B cell (primary cell): Measurements from ENCODE around the gene TMEM253. TPM values are rescaled to one million over a fixed set of nuclear protein-coding genes. Genes with fewer than 3 reads are reported as not detected.
A peak's percentile ranks its signal among the peaks of the same experiment; 100 is the strongest.

Experiments used
- ATAC-seq: fragments of 200-7000 bp; cut with Tn5 transposase; one replicate; pipeline ENCODE4 v1.10.0; 2021; ENCODE audit warnings: low read depth, mild to moderate bottlenecking, moderate number of reproducible peaks, moderate library complexity
- CTCF ChIA-PET: fragments of 350-600 bp; sonication (Branson Sonifier 250); formaldehyde crosslinking; loops from one replicate; lab custom pipeline; 2021; ENCODE audit warnings: antibody characterized with exemption, inconsistent platforms; lab: Charles Lee
- POLR2A ChIA-PET: fragments of 350-600 bp; sonication (Branson Sonifier 250); formaldehyde crosslinking; loops from one replicate; lab custom pipeline; 2021; ENCODE audit warnings: antibody characterized with exemption; lab: Charles Lee
- DNase-seq: peaks from one replicate; pipeline ENCODE4 v3.0.0; 2013
- H2AFZ ChIP-seq: 2 replicates; pipeline ENCODE4 v1.6.1; 2012; ENCODE audit warnings: mild to moderate bottlenecking, low read depth, low read length; ENCODE audit not compliant: insufficient read depth, poor library complexity, severe bottlenecking
- H3K27ac ChIP-seq, 2 donors: 1 replicate in 1 of 2; 2 replicates in 1 of 2; pipeline ENCODE4 v1.5.1; 2012 to 2013; ENCODE audit warnings: low read length in 2 of 2, mild to moderate bottlenecking in 2 of 2, moderate library complexity in 1 of 2
- H3K27me3 ChIP-seq, 4 experiments: fragments of 200-600 bp in 1 of 4; sonication (generic) in 1 of 4; replicated peaks in 1 of 4; 1 replicate in 2 of 4; 2 replicates in 2 of 4; pipeline versions ENCODE4 v1.6.1 to v1.7.0; 2013 to 2016; ENCODE audit warnings: low read length in 3 of 4, mild to moderate bottlenecking in 2 of 4, mixed read lengths in 1 of 4, moderate library complexity in 1 of 4; ENCODE audit not compliant: insufficient read depth in 4 of 4, control insufficient read depth in 3 of 4; ENCODE audit errors: control extremely low read depth in 1 of 4
- H3K36me3 ChIP-seq, 2 experiments: replicated peaks in 1 of 2; 1 replicate in 1 of 2; 2 replicates in 1 of 2; pipeline versions ENCODE4 v1.6.1 to v1.7.1; 2013; ENCODE audit warnings: low read length in 1 of 2; ENCODE audit not compliant: insufficient read depth in 2 of 2, control insufficient read depth in 1 of 2; ENCODE audit errors: control extremely low read depth in 1 of 2, extremely low read depth in 1 of 2
- H3K4me1 ChIP-seq, 2 donors: fragments of 200-600 bp in 1 of 2; sonication (generic) in 1 of 2; 1 replicate in 1 of 2; 2 replicates in 1 of 2; pipeline versions ENCODE4 v1.5.1 to v1.6.1; 2013 to 2017; ENCODE audit warnings: low read length in 2 of 2; ENCODE audit not compliant: control insufficient read depth in 2 of 2, insufficient read depth in 2 of 2
- H3K4me2 ChIP-seq: replicated peaks from 2 replicates; pipeline ENCODE3; 2012; ENCODE audit warnings: mild to moderate bottlenecking, low read depth, low read length; ENCODE audit not compliant: poor library complexity, severe bottlenecking
- H3K4me3 ChIP-seq, 5 experiments: fragments of 200-600 bp in 1 of 5; sonication (generic) in 1 of 5; 1 replicate in 3 of 5; 2 replicates in 2 of 5; pipeline versions ENCODE4 v1.5.1 to v1.7.0; 2011 to 2016; ENCODE audit warnings: low read length in 4 of 5, mild to moderate bottlenecking in 4 of 5, low read depth in 2 of 5, control low read depth in 1 of 5, moderate library complexity in 1 of 5; ENCODE audit not compliant: insufficient read depth in 1 of 5; ENCODE audit errors: control extremely low read depth in 1 of 5, extremely low read depth in 1 of 5
- H3K79me2 ChIP-seq: fragments of 200-600 bp; sonication (generic); one replicate; pipeline ENCODE4 v1.6.0; 2016; ENCODE audit warnings: low read length; ENCODE audit not compliant: control insufficient read depth, insufficient read depth
- H3K9ac ChIP-seq: fragments of 200-600 bp; sonication (generic); 2 replicates; pipeline ENCODE4 v1.6.1; 2017; ENCODE audit warnings: mild to moderate bottlenecking, low read length, moderate library complexity
- H3K9me3 ChIP-seq, 3 donors: one replicate each; pipeline versions ENCODE4 v1.6.1 to v1.7.1; 2013; ENCODE audit warnings: low read length in 2 of 3; ENCODE audit not compliant: control insufficient read depth in 2 of 3, insufficient read depth in 1 of 3; ENCODE audit errors: control extremely low read depth in 1 of 3
- H4K20me1 ChIP-seq: 2 replicates; pipeline ENCODE4 v1.6.0; 2012; ENCODE audit warnings: mild to moderate bottlenecking, low read length; ENCODE audit not compliant: insufficient read depth, control insufficient read depth, poor library complexity, severe bottlenecking
- H3K27ac Mint-ChIP-seq: one replicate; pipeline ENCODE4 v1.8.0; 2021; ENCODE audit warnings: mixed read lengths
- H3K27me3 Mint-ChIP-seq: one replicate; pipeline ENCODE4 v1.8.0; 2021; ENCODE audit warnings: mixed read lengths
- H3K4me1 Mint-ChIP-seq: one replicate; pipeline ENCODE4 v1.8.0; 2021; ENCODE audit warnings: mixed read lengths
- H3K4me3 Mint-ChIP-seq: one replicate; pipeline ENCODE4 v1.8.0; 2021; ENCODE audit warnings: mixed read lengths
- H3K9me3 Mint-ChIP-seq: one replicate; pipeline ENCODE4 v1.8.0; 2022; ENCODE audit warnings: mixed read lengths; ENCODE audit not compliant: insufficient read depth
- EZH2 ChIP-seq: IDR thresholded peaks from 2 replicates; pipeline ENCODE4 v1.6.1; 2012; ENCODE audit warnings: borderline replicate concordance, low read depth, mild to moderate bottlenecking, moderate library complexity, low read length; ENCODE audit not compliant: insufficient read depth, poor library complexity, severe bottlenecking
- WGBS: methylation state at CpG from one replicate; pipeline ENCODE4 v1.1.5; 2013; ENCODE audit warnings: missing lambda C conversion rate; ENCODE audit not compliant: insufficient coverage; 5-methylcytosine and 5-hydroxymethylcytosine counted together
- intact Hi-C: fragments of 100-400 bp; cut with micrococcal nuclease; formaldehyde crosslinking; loops from one replicate; pipeline ENCODE4 v1.10.0; 2022
- polyA plus RNA-seq: library from polyadenylated mRNA; depleted of rRNA; stranded (reverse); fragments of >200 nt; gene quantifications from 2 replicates; pipeline ENCODE4 v1.2.3, GENCODE V29; 2012
- total RNA-seq, 2 donors: library from RNA; stranded (reverse); fragments of 120-200 nt in 1 of 2; gene quantifications; 1 replicate in 1 of 2; 2 replicates in 1 of 2; pipeline versions ENCODE4 v1.2.3 to v1.2.4, GENCODE V29; 2013 to 2022
- TF ChIP-seq, protein P1 (sequence below): fragments of 200-600 bp; IDR thresholded peaks from one replicate; pipeline ENCODE4 v1.8.0; 2022; ENCODE audit warnings: antibody characterized with exemption, mild to moderate bottlenecking

The TMEM253 gene
- total and polyA plus RNA-seq, 2 donors (not counting 1 experiment from before 2014, with no cell fraction given) = not detected

DNA sequence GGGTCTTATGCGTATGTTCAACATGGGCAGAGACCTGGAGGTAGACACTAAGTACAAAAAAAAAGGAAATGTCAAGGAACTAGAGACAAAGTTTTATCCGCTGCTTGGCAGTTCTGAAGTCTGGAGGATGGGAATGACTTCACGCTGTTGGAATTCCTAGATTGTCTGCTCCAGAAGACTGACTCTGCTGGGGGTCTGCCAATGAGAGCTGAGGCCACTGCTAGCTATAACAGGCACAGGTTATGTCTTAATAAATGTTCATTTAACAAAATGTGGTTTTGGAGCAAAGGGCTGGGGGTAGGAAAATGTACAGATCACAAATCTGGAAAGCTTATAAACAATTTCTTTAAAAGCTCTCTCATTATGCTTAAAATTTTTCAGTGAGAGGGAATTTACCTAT is 37.4 kb upstream of the TMEM253 start:
- H3K27ac Mint-ChIP-seq = no peak overlapping the region
- H3K9ac ChIP-seq = no peak overlapping the region
- H3K4me1 Mint-ChIP-seq = peaks cover 3% of the 10 kb centered on the region

DNA sequence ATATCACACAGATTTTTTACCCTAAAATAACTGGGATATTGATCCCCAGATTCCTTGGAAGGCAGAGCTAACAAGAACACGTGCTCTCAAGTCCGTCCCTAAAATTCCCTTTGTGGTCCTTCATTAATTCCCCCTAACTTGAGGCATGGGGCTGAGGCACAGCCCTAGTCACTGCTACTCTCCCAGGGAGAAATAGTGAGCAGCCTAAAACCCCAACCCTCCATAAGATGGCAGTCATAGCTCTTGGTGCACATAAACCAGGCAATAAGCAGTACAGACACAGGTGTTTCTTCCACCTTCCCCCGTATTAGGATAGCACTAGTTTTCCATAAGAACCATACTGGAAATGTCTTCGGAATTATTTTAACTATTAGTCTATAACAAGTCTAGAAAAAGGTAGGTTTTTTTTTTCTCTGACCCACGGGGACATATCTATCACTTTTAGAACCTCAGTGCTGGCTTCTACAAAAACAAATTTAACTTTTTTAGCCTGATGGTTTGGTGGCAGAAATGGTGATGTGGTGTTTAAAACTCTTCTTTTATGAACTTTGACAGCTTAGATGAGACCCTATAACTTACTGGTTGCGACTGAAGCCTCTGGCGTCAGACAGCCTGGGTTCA is 33.9 kb upstream of the TMEM253 start:
- DNase-seq = peak; percentile 44
- H3K4me1 ChIP-seq = peaks cover 29 to 34% of the 10 kb centered on the region in 2 donors
- H3K9ac ChIP-seq = no peak overlapping the region
- no peak overlapping the region for H3K27ac Mint-ChIP-seq
- no peaks in the 10 kb centered on the region for H4K20me1 ChIP-seq
- H3K4me3 ChIP-seq = no peak overlapping the region
- TF ChIP-seq EZH2 = no peak
- TF ChIP-seq, protein P1, sequence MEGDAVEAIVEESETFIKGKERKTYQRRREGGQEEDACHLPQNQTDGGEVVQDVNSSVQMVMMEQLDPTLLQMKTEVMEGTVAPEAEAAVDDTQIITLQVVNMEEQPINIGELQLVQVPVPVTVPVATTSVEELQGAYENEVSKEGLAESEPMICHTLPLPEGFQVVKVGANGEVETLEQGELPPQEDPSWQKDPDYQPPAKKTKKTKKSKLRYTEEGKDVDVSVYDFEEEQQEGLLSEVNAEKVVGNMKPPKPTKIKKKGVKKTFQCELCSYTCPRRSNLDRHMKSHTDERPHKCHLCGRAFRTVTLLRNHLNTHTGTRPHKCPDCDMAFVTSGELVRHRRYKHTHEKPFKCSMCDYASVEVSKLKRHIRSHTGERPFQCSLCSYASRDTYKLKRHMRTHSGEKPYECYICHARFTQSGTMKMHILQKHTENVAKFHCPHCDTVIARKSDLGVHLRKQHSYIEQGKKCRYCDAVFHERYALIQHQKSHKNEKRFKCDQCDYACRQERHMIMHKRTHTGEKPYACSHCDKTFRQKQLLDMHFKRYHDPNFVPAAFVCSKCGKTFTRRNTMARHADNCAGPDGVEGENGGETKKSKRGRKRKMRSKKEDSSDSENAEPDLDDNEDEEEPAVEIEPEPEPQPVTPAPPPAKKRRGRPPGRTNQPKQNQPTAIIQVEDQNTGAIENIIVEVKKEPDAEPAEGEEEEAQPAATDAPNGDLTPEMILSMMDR = no peak
- H3K4me3 Mint-ChIP-seq = no peak overlapping the region
- no peak overlapping the region for H2AFZ ChIP-seq
- peaks cover 45% of the 10 kb centered on the region for H3K27me3 Mint-ChIP-seq
- peaks cover 0 to 39% (median 21%) of the 10 kb centered on the region in 4 experiments for H3K27me3 ChIP-seq
- no peaks in the 10 kb centered on the region for H3K79me2 ChIP-seq
- CTCF ChIA-PET = interaction anchor here (0.6 to 6.4 kb wide), 10 partner anchors 10 to 389 kb away, joined by 3 to 276 read pairs (median 10); partner anchors contain the start of genes SLC39A2 and TMEM253
- POLR2A ChIA-PET = no interaction called here
- peaks cover 0 to 9% (median 0%) of the 10 kb centered on the region in 3 donors for H3K9me3 ChIP-seq
- 80% methylated on average over 4 of the region's 7 CpGs for WGBS
- intact Hi-C loops = loop anchor here (5.0 kb wide), 1 partner anchor 490 kb away; no protein-coding TSS in a partner anchor
- no peak for ATAC-seq
- H3K4me2 ChIP-seq = no peak overlapping the region
- no peaks in the 10 kb centered on the region for H3K36me3 ChIP-seq
- no peaks in the 10 kb centered on the region for H3K9me3 Mint-ChIP-seq
- H3K27ac ChIP-seq = no peak overlapping the region
- peaks cover 34% of the 10 kb centered on the region for H3K4me1 Mint-ChIP-seq

More for the DNA sequence above, 37.4 kb upstream of the TMEM253 start:
- peaks cover 44% of the 10 kb centered on the region for H3K27me3 Mint-ChIP-seq
- H3K4me1 ChIP-seq = peaks cover under 1 to 3% of the 10 kb centered on the region in 2 donors
- intact Hi-C loops = no loop called here
- H3K4me2 ChIP-seq = no peak overlapping the region
- ATAC-seq (no peak), DNase-seq (no peak)
- H4K20me1 ChIP-seq = no peaks in the 10 kb centered on the region
- H3K27me3 ChIP-seq = peaks cover 0 to 16% (median 10%) of the 10 kb centered on the region in 4 experiments
- no peaks in the 10 kb centered on the region for H3K9me3 ChIP-seq
- no peaks in the 10 kb centered on the region for H3K79me2 ChIP-seq
- H3K4me3 Mint-ChIP-seq = no peak overlapping the region
- ChIA-PET POLR2A (no interaction called here), CTCF (interaction anchor here (0.8 to 6.4 kb wide), 5 partner anchors 24 to 347 kb away, joined by 3 to 155 read pairs (median 6); no protein-coding TSS in a partner anchor)
- no peak overlapping the region for H2AFZ ChIP-seq
- 95% methylated on average over 3 of the region's 3 CpGs for WGBS
- H3K9me3 Mint-ChIP-seq = no peaks in the 10 kb centered on the region
- no peak overlapping the region for H3K27ac ChIP-seq
- TF ChIP-seq, protein P1 = no peak
- no peak for TF ChIP-seq EZH2
- H3K36me3 ChIP-seq = no peaks in the 10 kb centered on the region
- no peak overlapping the region for H3K4me3 ChIP-seq
